ENCODE results near the gene PDE3A.
"Not testable (repeated sequence)": the region's sequence is repeated elsewhere in the genome, so short reads cannot be mapped to it uniquely, and the experiment has no call there.

PDE3A gene

GRCh38 chr12:20375560-20375959 is 7.2 kb downstream of the PDE3A start:
- DNase-seq: no peak

DNA sequence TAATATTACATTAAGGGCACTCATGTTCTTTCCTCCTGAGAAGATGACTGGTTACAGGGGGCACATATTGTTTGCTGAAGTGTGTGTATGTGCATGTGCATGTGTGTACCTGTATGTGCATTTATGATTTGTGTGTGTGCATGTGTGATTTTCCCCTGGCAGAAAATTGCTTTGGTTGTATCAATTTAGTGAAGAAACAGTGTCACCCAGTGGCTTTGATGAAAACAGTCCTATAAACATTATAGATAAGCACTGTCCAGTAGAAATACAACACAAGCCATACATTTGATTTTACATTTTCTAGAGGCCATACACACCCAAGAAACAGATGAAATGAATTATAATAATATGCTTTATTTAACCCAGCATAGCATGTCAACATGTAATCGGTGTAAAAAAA is 8.6 kb downstream of the PDE3A start:
- DNase-seq: no peak

GRCh38 chr12:20377750-20378149 is 9.4 kb downstream of the PDE3A start:
- DNase-seq: no peak

- no peak for DNase-seq
Measured at GRCh38 chr12:20382117-20382516, 13.8 kb downstream of the PDE3A start.

DNA sequence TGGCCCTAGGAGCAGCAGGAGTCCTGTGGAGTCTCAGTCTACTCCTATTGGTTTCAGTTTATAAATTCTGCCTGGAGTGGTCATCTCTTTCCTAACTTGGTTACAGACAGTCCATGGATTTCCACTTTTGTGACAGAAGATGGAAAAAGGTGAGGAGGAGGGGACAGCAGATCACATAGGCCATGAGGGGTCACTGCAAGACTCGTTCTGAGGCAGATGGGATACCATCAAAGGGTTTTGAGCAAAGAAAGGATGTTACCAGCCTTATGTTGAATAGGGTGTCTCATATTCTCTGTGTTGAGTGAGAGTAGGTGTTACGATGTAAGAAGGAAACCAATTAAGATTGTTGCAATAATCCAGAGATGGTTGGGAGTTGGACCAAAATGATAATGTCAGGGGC is 15.3 kb downstream of the PDE3A start:
- DNase-seq: no peak

GRCh38 chr12:20384836-20385235 is 16.5 kb downstream of the PDE3A start:
- DNase-seq: not testable (repeated sequence)

GRCh38 chr12:20390846-20391245 is 22.5 kb downstream of the PDE3A start:
- no peak for DNase-seq

GRCh38 chr12:20392339-20392738 is 24.0 kb downstream of the PDE3A start:
- DNase-seq: no peak

DNA sequence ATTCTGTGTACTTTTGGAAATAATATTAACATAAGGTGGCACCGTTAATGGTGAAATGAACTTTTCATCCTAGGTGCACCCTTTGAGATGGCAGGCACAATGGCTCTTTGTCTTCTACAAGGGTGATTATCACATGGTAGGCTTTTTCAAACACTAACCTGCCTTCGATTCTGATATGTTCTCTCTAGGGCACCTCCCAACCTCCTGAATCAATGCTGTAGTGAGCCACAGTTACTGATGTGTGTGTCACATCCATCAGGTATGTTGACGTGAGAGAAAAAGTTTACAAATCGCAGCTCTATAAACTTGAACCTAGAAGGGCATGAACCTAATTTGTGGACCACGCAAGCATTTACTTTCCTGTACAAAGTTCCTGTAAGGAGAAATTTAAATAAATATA is 25.4 kb downstream of the PDE3A start:
- DNase-seq: no peak

- DNase-seq: no peak
Measured at GRCh38 chr12:20395791-20396550, 27.6 kb downstream of the PDE3A start.

- no peak for DNase-seq
Measured at GRCh38 chr12:20398686-20399085, 30.3 kb downstream of the PDE3A start.

DNA sequence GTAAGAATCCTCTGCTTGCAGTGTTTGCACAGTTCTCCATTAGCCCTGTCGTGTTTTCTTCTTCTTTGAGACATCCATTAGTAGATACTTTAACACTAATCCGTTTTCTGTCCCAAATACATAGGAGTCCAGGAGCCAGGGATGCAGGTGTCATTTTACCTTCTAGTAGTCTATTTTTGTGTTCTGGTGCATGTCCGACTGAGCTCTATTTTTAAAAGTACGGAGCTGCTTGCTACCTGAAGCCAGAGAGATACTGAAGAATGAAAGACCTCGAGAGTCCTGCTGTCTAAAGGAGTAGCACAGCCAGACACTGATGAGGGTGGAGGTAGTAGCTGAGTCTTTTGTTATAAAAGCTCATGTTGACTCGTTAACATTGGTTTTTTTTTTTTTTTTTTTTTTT is 31.7 kb downstream of the PDE3A start:
- no peak for DNase-seq

GRCh38 chr12:20403230-20403629 is 34.9 kb downstream of the PDE3A start:
- no peak for DNase-seq

DNA sequence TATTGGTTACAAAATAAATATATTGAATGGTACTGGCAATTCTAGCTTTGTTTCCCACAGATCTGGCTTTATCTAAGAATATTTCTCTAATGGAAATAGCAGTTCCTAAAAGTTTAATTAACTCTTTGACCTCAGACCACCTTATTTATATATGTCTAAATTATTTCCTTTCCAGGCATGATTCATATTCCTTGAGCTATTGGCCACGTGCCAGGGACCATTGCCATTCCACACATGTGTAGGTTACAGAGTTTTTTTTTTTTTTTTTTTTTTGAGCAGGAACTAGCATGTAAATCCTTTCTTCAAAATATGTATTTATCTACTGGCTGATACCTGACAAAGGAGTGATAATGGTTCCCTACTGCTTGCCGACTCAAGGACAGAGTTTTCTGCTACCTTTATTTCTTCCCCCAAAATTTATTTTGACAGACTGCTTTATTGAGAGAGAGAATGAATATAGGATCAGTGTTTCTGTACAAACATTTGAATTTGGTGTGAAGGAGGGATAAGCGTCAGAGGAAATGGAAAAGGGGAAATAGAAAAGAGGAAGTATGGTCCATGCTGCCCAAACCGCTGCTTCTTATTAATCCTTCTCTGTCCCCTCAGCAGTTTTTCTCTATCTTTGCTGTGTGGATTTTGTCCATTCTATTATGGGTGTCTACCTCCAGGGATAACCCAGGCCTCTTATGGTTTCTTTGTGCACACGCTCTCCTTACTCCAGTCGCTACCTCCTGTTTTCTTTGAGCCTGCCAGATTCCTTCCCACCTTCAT is 36.4 kb downstream of the PDE3A start:
- no peak for DNase-seq

DNA sequence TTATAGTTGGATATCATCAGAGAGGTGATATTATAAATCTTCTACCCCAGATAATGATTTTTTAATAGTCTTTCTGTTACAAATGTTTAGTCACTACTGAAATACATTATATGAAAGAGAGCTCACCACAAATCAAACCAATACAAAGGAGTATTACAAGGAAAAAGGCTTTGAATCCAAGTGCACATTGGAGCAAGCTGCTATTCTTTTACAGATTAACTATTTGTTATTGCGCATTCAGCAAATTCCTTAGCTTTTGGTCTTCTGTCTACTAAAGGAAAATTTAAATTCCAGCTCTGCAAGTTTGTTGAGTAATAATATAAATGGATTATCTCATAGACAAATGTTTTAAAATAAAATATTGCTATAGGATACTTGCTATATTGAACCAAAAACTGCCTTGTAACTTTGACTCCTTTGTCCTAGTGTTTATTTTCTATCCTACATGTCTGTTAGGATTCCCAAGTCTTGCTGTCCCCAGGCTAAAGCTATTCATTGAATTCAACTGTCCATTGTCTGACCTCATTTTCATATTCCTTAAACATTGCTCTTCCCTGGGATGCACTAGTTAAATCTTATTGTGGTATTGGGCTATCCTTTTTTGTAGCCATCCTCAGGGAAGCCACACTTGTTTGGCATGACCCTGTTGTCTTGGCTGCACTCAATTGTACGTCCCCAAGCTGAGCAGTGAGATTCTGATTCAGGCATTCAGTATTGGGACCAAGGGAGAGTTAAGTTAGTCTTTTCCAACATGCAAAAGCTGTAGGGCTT is 41.5 kb downstream of the PDE3A start:
- no peak for DNase-seq

DNA sequence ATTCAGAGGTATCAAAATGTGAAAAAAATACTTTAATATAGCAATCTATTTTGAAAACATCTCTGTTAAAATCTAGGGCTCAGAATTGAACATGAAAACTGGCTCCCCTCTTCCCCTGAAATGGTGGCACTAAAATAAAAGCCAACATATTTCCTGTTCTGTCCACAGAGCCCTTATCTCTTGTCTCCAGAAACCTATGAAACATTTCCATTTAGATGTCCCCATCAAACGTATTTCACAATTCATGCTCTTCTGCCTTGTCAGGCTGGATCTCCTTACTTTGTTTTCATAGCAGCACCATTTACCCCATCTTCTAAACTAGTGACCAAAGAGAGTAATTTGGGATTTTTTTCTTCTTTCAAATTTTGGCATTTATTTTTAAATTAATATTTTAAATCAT is 42.4 kb downstream of the PDE3A start:
- no peak for DNase-seq

GRCh38 chr12:20411345-20411744 is 43.0 kb downstream of the PDE3A start:
- DNase-seq: no peak

DNA sequence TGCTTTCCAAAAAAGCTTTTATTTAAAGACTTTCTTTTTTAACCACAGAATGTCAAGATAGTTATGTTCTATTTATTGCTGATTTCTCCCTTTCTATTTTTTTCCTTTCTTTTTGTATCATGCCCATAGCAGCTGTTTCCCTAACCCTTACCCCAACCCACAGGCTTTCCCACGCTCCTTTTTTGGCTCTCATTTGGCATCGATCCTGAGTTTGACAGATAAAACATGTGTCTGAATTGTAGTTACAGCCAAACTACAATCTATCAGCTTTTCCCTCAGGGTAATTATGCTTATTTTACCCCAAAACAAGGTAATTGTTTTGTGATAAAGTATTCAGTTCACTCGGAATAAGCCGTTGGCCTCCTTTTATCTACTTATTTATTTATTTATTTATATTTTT is 46.7 kb downstream of the PDE3A start:
- no peak for DNase-seq

DNA sequence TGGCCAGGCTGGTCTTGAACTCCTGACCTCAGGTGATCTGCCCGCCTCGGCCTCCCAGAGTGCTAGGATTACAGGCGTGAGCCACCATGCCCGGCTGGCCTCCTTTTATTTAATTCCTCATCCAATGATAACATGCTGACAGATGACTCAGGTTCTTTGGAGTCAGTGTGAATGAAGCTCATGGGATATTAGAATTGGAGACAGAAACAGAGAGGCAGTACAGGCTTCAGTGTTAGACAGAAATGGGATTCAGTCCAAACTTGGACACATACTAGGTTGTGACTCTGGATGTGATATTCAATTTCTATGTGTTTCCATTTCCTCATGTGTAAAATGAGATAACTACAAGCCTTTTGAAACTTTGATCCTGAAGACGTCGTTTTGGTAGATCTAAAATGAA is 47.3 kb downstream of the PDE3A start:
- DNase-seq: no peak

GRCh38 chr12:20420557-20420956 is 52.2 kb downstream of the PDE3A start:
- no peak for DNase-seq

GRCh38 chr12:20421421-20421820 is 53.1 kb downstream of the PDE3A start:
- no peak for DNase-seq

GRCh38 chr12:20423557-20423956 is 55.2 kb downstream of the PDE3A start:
- no peak for DNase-seq

DNA sequence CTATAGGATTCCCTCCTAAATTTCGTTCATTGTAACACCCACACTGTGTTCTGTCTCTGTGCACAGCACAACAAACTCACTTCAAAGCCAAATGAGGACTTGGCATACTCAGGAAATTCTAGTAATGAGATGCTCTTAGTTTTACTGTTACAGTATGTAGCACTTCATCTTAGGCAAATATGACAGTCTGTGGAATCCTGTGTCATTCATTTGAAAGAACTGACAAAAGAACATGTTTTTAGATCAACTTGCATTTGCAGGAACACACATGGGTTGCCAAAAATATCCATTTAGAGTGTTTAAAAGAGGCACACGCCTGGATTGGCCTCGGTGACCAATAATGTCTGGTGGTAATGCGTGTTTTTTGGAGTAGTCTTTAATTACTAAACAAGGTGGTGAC is 56.5 kb downstream of the PDE3A start:
- DNase-seq: no peak

DNA sequence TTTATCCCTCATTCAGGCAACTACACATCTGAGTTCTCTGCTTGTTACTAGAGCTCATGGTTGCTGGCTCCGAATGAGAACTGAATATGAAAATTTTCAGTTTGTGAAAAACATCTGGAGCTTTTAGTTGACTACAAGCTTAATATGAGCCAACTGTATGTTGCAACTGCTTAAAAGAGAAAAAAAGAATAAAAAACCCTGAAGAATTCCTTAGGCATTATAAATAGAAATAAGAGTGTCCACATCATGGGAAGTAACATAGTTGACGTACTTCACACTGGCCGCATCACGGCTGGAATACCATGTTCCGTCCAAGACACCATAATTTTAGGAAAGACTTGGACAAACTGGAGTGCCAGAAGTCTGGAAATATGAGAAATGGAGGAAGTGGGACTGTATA is 57.9 kb downstream of the PDE3A start:
- no peak for DNase-seq
